Measurements from ENCODE around the gene METTL25B. TPM values are rescaled to one million over a fixed set of nuclear protein-coding genes. Genes with fewer than 3 reads are reported as not detected.
A peak's percentile ranks its signal among the peaks of the same experiment; 100 is the strongest.

The METTL25B gene
- total and polyA plus RNA-seq, 2 of the 13 experiments (the other 11 are each of a cell fraction or from before 2014, with no cell fraction given) = 11.9 to 24.0 TPM

DNA sequence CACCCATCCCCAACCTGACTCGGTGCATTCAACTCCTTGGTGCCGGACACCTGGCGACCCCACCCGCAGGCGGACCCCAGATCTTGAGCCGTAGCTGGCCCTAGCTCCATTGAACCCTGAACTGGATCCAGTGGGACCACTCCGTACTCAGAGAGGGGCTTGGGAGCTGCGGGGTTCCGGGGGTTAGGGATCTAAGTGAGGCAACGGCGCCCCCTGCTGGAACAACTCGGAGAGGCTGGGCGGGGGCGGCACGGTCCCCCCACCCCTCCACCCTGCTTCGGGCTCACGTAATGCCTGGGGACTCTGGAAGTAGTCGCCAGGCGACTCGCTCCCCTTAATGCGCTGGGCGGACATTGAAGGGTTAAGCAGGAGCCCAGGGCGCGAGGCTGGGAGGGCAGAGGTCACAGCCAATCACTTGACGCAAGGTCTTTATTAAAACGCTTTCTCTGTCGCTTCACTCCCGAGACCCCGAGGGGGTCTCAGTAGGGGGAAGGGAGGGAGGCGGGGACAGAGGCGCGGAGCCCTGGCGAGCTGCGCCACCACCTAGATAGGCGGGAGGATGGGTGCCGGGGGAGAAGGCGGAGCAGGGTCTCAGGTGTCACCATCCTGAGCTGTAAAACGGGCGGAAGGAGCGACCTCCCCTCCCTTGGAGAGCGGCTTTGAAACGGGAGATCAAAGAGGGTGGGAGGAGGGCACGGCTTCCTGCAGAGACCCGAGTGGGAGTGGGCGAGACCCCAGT, 22.2 kb upstream of the METTL25B start (continued):
- TF ChIP-seq, protein P1, sequence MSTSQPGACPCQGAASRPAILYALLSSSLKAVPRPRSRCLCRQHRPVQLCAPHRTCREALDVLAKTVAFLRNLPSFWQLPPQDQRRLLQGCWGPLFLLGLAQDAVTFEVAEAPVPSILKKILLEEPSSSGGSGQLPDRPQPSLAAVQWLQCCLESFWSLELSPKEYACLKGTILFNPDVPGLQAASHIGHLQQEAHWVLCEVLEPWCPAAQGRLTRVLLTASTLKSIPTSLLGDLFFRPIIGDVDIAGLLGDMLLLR (CRISPR knock-in tag; IDR thresholded peaks at IDR 0.05) = 0 out of 2 replicates have a peak, but pooled peaks have one; percentile 25
- TF ChIP-seq NR2F6 (IDR thresholded peaks at IDR 0.05) = peak; percentile 62; the same call in 1 of the 2 replicates
- TF ChIP-seq NR2F6 (CRISPR knock-in tag; IDR thresholded peaks at IDR 0.05) = peak; percentile 40; the same call in 1 of the 2 replicates
- TF ChIP-seq ETV5 (CRISPR knock-in tag; IDR thresholded peaks at IDR 0.05; ENCODE audit: borderline replicate concordance) = peak; percentile 31; the same call in 1 of the 2 replicates
- TF ChIP-seq, protein P2, sequence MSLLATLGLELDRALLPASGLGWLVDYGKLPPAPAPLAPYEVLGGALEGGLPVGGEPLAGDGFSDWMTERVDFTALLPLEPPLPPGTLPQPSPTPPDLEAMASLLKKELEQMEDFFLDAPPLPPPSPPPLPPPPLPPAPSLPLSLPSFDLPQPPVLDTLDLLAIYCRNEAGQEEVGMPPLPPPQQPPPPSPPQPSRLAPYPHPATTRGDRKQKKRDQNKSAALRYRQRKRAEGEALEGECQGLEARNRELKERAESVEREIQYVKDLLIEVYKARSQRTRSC (CRISPR knock-in tag; IDR thresholded peaks at IDR 0.05; ENCODE audit: low read depth) = no peak
- no peak for TF ChIP-seq ZZZ3 (CRISPR knock-in tag; IDR thresholded peaks at IDR 0.05; ENCODE audit: borderline replicate concordance)
- TF ChIP-seq, protein P3, sequence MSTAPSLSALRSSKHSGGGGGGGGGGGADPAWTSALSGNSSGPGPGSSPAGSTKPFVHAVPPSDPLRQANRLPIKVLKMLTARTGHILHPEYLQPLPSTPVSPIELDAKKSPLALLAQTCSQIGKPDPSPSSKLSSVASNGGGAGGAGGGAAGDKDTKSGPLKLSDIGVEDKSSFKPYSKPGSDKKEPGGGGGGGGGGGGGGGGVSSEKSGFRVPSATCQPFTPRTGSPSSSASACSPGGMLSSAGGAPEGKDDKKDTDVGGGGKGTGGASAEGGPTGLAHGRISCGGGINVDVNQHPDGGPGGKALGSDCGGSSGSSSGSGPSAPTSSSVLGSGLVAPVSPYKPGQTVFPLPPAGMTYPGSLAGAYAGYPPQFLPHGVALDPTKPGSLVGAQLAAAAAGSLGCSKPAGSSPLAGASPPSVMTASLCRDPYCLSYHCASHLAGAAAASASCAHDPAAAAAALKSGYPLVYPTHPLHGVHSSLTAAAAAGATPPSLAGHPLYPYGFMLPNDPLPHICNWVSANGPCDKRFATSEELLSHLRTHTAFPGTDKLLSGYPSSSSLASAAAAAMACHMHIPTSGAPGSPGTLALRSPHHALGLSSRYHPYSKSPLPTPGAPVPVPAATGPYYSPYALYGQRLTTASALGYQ (CRISPR knock-in tag; IDR thresholded peaks at IDR 0.05) = no peak
- TF ChIP-seq, protein P4, sequence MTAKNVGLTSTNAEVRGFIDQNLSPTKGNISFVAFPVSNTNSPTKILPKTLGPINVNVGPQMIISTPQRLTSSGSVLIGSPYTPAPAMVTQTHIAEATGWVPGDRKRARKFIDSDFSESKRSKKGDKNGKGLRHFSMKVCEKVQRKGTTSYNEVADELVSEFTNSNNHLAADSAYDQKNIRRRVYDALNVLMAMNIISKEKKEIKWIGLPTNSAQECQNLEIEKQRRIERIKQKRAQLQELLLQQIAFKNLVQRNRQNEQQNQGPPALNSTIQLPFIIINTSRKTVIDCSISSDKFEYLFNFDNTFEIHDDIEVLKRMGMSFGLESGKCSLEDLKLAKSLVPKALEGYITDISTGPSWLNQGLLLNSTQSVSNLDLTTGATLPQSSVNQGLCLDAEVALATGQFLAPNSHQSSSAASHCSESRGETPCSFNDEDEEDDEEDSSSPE (CRISPR knock-in tag; IDR thresholded peaks at IDR 0.05) = no peak
- no peak for TF ChIP-seq PPARG (CRISPR knock-in tag; conservative IDR thresholded peaks at IDR 0.05)
- no peak for TF ChIP-seq NPAS2 (CRISPR knock-in tag; IDR thresholded peaks at IDR 0.05; ENCODE audit: borderline replicate concordance)
- TF ChIP-seq, protein P5, sequence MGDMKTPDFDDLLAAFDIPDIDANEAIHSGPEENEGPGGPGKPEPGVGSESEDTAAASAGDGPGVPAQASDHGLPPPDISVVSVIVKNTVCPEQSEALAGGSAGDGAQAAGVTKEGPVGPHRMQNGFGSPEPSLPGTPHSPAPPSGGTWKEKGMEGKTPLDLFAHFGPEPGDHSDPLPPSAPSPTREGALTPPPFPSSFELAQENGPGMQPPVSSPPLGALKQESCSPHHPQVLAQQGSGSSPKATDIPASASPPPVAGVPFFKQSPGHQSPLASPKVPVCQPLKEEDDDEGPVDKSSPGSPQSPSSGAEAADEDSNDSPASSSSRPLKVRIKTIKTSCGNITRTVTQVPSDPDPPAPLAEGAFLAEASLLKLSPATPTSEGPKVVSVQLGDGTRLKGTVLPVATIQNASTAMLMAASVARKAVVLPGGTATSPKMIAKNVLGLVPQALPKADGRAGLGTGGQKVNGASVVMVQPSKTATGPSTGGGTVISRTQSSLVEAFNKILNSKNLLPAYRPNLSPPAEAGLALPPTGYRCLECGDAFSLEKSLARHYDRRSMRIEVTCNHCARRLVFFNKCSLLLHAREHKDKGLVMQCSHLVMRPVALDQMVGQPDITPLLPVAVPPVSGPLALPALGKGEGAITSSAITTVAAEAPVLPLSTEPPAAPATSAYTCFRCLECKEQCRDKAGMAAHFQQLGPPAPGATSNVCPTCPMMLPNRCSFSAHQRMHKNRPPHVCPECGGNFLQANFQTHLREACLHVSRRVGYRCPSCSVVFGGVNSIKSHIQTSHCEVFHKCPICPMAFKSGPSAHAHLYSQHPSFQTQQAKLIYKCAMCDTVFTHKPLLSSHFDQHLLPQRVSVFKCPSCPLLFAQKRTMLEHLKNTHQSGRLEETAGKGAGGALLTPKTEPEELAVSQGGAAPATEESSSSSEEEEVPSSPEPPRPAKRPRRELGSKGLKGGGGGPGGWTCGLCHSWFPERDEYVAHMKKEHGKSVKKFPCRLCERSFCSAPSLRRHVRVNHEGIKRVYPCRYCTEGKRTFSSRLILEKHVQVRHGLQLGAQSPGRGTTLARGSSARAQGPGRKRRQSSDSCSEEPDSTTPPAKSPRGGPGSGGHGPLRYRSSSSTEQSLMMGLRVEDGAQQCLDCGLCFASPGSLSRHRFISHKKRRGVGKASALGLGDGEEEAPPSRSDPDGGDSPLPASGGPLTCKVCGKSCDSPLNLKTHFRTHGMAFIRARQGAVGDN (CRISPR knock-in tag; IDR thresholded peaks at IDR 0.05) = peak; percentile 58; the same call in 1 of the 2 replicates
- TF ChIP-seq RAD21 (CRISPR knock-in tag; IDR thresholded peaks at IDR 0.05) = peak; percentile 44
- TF ChIP-seq, protein P6, sequence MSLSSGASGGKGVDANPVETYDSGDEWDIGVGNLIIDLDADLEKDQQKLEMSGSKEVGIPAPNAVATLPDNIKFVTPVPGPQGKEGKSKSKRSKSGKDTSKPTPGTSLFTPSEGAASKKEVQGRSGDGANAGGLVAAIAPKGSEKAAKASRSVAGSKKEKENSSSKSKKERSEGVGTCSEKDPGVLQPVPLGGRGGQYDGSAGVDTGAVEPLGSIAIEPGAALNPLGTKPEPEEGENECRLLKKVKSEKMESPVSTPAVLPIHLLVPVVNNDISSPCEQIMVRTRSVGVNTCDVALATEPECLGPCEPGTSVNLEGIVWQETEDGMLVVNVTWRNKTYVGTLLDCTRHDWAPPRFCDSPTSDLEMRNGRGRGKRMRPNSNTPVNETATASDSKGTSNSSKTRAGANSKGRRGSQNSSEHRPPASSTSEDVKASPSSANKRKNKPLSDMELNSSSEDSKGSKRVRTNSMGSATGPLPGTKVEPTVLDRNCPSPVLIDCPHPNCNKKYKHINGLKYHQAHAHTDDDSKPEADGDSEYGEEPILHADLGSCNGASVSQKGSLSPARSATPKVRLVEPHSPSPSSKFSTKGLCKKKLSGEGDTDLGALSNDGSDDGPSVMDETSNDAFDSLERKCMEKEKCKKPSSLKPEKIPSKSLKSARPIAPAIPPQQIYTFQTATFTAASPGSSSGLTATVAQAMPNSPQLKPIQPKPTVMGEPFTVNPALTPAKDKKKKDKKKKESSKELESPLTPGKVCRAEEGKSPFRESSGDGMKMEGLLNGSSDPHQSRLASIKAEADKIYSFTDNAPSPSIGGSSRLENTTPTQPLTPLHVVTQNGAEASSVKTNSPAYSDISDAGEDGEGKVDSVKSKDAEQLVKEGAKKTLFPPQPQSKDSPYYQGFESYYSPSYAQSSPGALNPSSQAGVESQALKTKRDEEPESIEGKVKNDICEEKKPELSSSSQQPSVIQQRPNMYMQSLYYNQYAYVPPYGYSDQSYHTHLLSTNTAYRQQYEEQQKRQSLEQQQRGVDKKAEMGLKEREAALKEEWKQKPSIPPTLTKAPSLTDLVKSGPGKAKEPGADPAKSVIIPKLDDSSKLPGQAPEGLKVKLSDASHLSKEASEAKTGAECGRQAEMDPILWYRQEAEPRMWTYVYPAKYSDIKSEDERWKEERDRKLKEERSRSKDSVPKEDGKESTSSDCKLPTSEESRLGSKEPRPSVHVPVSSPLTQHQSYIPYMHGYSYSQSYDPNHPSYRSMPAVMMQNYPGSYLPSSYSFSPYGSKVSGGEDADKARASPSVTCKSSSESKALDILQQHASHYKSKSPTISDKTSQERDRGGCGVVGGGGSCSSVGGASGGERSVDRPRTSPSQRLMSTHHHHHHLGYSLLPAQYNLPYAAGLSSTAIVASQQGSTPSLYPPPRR (CRISPR knock-in tag; IDR thresholded peaks at IDR 0.05; ENCODE audit: borderline replicate concordance) = no peak
- peak; percentile 42 for TF ChIP-seq HNRNPLL (IDR thresholded peaks at IDR 0.05; ENCODE audit: low read depth, low read length, poor library complexity, severe bottlenecking)

Measured in HepG2 (cell line).